ENCODE results near the gene FMNL2.

FMNL2 gene

DNA sequence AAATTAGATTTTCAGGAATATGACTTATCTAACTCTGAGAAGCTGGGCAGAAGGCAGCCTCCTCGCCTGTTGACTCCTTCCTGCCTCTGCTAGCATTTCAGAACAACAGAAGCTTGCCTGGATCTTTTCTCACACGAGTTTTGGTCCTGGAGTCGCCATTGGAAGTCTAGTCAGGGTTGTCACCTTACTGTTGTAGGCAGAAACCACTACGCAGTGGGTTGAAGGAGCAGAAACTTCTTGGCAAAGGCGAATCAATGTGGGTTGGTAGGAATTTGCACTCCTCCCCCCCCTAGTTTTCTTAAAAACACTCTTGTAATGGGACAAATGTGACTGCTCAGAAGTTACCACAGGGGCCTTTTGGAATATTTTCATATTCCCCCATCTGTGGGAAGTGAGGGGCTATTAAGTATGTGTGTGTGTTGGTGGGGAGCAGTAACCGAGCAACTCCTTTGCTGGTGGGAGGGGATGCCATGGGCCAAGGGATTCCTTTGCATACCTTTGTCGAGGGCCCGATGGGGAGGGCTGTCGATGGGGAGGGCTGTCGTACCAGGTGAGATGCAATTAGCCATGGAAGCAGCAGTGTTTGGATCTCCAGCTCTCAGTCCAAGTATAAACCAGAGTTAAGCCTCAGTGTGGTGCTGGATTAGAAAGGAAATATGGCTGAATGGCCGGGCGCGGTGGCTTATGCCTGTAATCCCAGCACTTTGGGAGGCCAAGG lies 117.4 kb downstream of the FMNL2 start:
- no peak for DNase-seq

DNA sequence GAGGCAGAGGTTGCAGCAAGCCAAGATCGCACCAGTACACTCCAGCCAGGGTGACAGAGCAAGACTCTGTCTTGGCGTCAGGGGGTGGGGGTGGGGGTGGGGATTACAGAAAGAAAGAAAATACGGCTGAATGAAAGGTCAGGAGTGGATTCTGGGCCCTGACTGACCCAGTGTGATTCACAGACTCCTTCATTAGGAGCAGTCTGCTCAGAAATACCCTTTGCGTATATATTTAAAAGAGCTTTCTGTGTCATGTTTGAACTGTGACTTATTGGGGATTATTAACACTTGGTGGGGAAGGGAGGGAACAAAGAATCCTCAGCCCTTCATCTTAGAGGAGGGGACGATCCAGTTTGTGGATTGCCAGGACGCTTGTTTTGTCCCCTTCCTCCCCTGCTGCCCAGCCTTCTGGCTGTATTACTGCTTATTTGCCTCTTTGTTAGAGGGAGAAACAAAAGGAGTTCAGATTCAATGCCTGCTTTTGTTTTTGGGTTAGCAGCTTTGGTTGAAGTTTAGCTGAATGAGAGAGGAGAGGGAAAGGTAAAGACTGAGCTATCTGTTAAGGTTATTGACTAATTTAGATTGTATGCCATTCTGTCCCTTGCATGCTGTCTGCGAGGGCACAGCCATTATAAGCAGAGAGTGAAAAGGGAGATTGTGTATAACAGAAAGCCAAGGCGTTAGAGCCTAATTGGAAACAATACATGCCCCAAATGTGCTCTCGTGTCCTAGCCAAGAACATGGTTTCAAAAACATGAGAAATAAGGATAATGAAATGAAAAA lies 118.3 kb downstream of the FMNL2 start:
- DNase-seq = no peak

DNA sequence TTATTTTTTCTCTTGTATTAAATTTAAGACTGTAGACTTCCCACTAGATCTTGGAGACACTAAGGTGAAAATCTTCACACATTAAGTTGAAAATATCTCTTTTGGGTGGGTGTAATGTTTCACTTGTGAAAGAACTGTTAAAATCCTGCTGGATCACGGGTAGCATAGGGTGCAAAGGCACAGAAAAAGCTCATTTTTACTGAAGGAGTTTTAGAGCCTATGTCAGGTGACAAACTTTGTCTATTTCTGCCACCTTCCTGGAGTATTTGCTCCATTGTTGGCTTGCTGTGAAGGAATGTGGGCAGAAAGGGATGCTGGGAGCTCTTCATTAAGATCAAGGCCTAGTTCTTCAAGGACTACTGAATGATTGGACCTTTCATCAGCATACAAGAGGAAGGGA lies 119.4 kb downstream of the FMNL2 start:
- no peak for DNase-seq

DNA sequence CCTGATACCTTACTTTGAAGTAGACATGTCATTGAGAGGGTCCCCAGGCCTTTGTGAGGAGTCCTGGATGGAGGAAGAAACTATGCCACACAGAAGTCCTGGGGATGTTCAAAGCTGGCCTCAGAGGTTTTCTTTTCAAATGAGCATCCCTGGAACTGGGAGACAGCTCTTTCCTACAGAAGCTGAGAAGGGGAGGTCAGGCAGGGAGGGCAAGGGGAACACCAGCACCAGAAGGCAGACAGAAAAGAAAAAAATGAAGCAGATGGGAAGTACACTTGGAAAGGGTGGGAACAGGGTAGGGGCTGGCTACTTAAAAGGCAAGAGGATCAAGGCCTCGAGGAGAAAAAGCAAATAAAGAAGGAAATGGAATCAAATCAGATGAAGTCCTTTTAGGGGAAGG lies 120.0 kb downstream of the FMNL2 start:
- DNase-seq = no peak

DNA sequence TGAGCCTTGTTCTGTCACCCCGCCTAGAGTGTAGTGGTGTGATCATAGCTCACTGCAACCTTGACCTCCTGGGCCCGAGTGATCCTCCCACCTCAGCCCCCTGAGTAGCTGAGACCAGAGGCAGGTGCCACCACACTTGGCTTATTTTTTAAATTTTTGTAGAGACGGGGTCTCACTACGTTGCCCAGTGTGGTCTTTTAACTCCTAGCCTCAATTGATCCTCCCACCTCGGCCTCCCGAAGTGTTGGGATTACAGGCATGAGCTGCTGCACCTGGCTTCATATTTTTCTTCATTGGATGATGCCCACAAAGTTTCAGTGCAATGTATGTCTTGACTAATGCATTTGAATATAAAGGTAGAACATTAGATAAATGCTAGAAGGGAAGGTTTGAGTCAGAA lies 120.8 kb downstream of the FMNL2 start:
- DNase-seq = no peak

DNA sequence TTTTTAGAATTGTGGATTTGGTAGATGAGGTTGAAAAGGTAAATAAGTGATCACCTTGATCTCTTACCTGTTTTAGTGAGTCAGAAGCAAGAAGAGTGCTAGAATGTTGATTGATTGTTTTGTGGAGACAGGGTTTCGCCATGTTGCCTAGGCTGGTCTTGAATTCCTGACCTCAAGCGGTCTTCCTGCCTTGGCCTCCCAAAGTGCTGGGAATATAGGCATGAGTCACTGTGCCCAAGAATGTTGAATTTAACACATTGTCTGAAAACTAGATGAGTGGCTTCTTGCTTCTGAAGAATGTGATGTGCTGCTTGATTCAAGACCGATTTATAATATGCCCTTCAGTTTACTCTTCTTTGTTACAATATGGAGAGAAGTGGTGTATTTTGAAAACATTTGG lies 121.3 kb downstream of the FMNL2 start:
- no peak for DNase-seq

DNA sequence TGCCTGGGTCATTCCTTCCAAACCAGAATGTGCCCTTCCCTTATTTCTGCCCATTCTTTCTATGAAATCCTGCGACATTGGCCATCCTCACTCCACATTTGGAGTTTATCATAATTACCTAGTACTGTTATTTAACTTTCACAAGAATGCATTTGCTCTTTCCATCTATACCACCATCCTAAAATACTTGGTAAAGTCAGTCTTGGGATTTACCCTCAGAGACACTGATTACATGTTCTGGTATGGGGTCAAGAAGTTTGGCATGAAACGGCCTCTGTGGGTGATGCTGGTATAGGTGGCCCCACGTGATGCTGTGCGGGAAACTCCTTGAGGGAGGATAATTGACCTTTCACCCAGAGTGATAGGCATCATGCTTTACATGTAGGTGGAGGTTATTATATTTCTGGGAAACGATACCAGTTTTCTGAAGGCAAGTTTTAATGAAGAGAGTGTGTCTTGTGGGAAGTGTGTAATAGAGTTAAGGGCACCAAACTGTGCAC lies 123.5 kb downstream of the FMNL2 start:
- DNase-seq = no peak

DNA sequence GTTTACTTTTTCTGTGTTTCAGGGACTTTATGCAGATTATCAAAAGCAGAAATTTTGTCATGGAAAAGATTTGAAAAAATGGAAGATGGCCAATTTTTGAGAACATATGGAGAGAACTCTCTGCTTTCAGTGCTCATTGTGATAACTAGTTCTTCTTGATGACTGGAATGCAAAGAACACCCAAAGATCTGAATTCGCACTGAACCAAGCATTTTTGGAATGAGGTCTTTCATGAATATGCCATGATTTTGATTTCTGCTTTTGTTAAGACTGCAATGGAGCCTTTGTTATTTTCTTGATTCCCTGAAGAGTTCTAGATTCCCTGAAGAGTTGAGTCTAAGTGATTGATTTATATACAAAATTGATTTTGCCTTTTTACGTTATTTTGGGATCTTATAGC lies 124.1 kb downstream of the FMNL2 start:
- DNase-seq = no peak

DNA sequence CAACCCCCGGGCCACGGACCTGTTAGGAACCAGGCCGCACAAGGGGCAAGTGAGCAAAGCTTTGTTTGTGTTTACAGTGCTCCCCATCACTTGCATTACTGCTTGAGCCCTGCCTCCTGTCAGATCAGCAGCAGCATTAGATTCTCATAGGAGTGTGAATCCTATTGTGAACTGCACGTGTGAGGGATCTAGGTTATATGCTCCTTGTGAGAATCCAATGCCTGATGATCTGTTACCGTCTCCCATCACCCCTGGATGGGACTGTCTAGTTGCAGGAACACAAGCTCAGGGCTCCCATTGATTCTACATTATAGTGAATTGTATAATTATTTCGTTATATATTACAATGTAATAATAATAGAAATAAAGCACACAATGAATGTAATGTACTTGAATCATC lies 125.6 kb downstream of the FMNL2 start:
- DNase-seq = no peak

DNA sequence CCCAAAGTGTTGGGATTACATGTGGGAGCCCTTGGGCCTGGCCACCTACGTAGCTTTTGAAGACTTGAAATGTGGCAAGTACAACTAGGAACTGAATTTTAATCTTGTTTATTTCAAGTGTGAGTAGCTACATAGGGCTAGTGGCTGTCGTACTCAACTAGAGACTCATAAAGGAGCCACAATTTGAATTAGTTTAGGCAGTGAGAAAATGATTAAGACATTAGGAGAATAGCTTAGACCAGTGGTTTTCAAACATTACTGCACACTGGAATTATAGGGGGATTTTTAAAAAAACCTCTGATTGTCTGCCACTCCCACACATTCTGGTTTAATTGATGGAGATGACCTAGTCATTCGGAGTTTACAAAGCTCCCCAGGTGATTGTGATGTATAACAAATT lies 127.1 kb downstream of the FMNL2 start:
- DNase-seq = no peak

DNA sequence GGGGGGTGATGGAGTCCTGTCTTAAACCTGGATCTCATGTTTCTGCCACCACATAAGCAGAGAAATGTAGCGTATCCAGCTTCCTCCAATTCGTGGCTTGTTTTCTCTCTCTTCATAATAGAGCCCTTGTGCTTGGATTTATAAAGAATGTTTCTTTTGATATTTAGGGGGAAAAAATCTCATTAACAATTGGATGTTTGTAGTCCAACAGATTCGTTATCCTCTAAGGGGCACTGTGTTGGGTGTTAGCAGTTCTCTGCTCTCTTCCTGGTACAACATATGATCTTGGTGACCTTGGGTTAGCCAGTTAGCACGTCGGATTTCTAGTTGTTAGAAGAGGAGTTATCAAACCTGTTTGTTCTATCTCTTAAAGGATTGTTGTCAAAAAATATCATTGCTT lies 127.8 kb downstream of the FMNL2 start:
- no peak for DNase-seq

DNA sequence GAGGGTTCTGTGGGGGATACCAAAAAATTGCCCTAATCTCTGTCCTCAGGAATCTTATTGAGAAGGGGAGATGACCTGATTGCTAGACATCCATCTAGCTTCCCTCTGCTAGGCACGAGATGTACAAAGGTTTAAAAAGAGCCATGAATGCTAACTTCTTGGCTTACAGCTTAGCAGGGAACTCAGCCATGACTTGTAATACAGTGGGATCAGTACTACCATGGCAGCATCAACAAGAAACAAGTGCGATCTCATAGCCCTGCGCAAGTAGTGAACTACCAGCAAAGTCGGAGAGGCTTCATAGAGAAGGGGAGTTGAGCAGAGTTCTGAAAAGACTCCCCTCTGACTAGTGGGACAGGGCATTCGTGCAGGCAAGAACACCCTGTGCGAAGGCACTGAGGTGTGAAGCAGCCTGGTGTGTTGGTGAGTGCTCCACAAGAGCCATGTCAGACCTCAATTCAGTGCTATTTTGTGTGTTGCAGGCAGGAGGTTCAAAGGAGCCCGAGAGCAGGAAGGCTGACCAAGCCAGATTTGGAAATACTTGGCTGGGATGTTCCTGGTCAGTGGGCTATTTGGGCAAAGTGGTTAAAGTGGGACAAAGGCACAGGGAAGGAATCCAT lies 130.0 kb downstream of the FMNL2 start:
- DNase-seq = no peak

DNA sequence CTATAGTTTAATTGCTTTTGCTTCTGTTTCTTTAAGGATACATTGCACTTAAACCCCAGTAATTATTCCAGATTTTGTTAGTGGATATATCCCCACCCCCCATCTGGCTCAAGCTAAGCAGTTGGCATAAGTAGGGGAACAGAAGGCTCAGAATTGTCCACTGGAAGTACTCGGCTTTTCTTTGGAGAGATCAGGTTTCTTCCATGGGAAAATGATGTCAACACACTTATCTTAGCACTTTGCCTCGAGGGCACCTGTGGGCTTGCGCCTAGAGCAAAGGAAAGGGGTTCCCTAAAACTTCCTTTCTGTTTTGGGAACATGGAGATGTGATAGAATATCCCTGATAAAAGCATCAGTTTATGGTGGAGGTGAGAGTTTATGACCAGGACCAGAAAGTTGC lies 130.6 kb downstream of the FMNL2 start:
- DNase-seq = no peak

DNA sequence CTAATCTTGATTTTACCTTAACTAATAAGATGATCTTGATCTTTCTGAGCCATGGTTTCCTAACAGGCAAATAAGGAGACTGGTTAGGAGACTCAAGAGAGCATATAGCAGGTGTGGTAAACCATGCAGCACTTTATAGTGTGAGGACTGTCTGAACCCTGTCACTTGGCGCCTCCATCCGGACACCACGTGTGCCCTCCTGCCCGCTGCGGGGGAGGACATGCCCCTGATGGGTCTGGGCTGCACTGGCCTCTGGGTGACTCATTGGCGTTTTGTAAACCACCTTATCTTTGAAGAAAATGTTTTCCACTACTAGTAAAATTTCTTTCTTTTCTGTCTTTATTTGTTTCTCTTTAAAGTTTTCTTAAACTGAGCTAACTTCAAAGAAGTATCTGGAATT lies 131.1 kb downstream of the FMNL2 start:
- DNase-seq = no peak

DNA sequence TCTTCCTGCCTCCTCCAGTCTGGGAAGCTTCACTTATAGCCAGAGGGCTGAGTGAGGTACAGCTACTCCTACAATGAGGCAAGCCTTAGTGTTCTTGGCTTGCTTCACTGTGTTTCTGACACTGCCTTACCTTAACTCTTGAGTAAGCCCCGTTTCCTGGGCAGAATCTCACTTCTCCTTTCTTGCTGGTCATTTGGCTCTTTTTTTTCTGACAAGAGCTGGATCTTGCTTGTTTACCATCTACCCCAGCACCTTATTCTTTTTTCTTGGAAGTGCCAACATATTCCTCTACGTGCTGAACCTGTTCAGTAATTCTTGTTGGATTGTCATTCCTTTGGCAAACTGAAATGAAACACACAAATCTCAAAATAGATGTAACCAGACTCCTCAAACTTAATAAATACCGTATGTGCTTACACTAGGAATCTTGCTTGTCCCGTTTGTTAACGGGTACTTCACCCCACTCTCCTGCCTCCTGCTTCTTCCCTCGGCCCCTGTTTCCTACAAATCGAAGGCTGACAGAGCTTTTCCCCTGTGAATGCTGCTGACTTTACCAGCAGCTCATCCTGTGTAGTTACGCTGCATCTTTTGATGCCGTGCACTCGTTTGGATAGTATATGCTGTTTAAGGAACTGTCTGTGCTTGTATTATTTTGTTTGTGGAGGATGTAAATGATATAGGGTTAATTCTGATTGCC lies 132.2 kb downstream of the FMNL2 start:
- no peak for DNase-seq

DNA sequence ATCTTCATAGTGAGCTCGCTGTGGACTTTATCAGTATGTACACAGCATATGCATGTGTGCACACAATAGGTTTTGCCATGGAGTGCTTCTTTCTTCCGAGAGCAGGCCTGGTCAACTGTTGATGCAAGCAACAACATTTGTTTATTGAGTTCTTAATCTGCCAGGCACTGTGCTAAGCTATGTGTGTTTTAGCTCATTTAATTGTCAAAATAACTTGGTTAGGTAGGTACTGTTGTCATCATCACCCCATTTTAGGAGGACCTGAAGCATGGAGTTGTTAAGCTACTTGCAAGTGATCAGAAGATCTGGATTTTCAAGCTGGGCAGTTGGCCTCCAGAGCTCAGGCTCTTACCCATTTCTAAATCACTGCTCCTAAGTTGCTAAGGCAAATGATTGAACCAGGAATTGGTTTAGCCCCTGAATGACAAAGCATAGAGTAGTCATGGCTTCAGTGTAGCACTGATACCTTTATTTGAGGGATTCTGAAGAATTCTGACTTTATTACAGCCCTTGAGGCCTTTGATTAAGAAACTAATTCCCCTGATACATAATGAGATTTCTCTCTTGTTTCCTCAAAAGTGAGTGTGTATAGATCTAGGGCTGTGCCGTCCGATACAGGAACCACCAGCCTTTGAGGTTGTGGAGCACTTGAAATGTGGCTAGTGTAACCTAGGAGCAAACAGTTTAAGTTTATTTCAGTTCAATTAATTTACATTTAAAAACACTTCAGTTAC lies 132.9 kb downstream of the FMNL2 start:
- no peak for DNase-seq

DNA sequence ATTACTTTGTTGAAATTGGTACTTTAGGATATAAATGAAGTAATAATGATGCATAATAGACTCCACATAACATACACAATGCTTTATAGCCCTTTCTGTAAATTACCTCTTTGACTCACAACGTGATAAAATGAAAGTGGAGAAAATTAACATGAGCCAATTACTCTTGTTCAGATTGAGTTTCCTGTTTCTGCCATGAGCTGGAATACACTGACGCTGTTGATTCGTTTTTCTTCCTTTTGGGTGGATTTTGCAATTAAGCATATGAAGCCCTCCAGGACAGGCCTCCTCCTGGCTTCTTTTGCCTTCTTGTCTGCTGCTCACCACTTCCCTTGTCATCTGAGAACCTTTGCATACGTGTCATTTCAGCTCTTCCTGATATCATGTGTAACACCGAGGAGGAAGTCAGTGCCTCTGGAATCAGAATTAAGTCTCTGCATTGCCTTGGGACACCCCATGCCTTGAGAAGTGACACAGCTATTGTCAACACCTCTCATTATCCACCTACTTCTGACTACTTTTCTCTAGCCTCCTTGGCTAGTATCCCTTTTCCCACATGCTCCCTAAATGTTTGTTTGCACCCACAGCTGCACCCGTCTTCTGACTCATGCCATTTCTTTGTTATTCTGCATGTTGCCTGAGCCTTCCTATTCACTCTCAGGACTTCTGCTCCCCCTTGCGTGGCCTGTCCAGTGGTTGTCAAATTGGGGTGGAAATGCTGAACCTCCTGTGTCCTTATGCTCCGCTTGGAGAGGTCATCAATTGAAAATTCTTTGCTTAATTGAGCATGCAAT lies 134.1 kb downstream of the FMNL2 start:
- no peak for DNase-seq

DNA sequence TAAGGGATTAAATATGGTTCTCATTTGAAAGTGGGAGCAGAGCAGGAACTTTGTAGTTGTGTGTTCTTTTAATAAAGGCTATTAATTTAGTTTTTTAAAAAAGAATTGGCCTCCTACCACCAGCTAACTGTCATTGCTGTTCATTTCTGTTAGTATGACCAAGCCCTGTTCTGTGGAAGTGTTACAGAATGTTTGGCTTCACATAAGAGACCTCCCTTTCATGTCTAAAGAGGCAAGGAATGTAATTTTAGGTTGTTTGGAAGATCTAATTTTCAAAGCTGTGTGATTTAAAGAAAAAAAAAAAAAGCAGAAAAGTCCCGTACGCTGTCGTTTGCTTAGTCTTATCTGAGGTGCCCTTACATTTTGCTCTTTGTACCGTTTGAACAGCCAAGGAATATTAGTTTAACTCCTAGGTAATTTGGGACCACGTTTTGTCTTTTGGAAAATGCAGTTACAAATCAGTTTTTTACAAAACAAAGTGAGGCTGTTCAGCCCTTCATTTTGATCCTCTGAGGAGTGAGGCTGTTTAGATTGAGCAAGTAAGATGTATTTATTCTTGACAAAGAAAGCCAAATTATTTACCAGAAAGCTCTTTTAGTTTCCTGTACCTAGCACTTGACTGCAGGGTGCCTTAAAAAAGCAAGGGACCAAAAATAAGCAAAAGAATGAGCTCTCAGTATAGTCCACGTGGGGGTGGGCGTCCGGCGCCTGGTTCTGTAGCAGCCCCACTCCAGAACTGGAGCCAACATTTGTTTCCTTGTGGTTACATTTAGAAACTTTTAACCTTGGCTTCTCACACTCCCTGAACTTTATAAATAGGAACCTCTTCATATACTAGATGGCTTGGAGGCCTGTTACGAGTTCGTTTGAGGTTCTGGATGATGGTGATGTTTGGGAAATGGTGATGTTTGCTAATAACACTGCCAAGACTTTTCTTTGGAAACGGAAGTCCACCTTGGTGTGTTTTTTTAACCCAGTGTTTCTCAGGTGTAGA lies 136.2 kb downstream of the FMNL2 start:
- DNase-seq = no peak

DNA sequence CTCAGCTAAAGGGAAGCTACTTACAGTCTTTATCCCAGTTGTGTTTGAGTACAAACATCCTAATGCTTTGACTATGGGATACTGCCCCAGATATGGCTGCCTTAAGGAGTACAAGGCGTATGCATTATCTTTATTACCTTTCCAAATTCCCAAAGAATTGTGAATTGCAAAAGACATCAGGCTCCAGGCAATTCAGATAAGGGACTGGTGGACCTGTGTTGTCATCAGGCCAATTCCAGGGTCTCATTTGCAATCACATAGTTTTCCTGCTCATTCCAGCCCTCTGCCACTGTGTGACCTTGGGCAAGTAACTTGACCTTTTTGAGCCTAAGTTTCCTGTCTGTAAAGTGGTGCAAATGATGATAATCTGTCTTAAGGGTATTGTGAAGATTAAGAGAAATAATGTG lies 137.5 kb downstream of the FMNL2 start:
- no peak for DNase-seq

DNA sequence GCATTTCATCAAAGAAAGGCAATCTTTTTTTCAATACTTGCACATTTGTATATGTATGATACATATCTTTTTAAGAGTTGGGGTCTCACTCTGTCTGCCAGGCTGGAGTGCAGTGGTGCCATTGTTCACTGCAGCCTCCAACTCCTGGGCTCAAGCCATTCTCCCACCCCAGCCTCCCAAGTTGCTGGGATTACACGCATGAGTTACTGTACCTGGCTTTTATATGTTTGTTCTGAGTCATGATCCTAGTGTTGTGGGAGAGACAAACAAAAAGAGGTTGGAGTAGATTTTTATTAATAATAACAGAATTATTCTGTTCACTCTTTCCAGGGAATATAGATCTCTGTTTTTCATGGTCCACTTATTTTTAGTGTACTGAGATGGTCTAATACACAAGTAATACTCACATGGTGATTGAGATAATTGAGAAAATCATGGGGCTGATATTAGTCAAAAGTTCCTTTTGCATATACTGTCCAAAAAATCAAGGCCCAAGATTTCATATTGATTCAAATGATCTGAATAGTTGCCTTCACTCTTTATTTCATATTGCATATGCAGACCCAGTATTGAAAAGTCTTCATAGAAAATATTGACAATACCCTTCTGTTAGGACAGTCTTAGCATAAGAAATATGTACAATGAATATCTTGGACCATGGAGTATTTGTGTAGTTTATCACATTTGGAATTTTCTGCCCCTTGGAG lies 138.3 kb downstream of the FMNL2 start:
- DNase-seq = no peak

Data from COR-L47 (cell line).